Hematopoietic multipotent progenitor cell treated with erythropoietin and hydrocortisone succinate and interleukin-3 and kit ligand, for 15 days (in vitro differentiated cells): ENCODE measurements around the gene SELENOO.

Experiments
- DNase-seq: peaks from one replicate; pipeline ENCODE4 v3.0.0-alpha.2; 2015; ENCODE audit warnings: low spot score

The SELENOO gene

GRCh38 chr22:50171965-50172421, 28.8 kb upstream of the SELENOO start:
- DNase-seq = no peak

- no peak for DNase-seq
These were observed 27.4 kb upstream of the SELENOO start for GRCh38 chr22:50173311-50173982.

GRCh38 chr22:50173983-50174355, 26.8 kb upstream of the SELENOO start:
- DNase-seq = no peak

- DNase-seq = no peak
These were observed 26.2 kb upstream of the SELENOO start for GRCh38 chr22:50174382-50175190.

- DNase-seq = no peak
These were observed 25.7 kb upstream of the SELENOO start for GRCh38 chr22:50175191-50175461.

GRCh38 chr22:50175921-50176849, 24.6 kb upstream of the SELENOO start:
- DNase-seq = no peak

- no peak for DNase-seq
These were observed 23.8 kb upstream of the SELENOO start for GRCh38 chr22:50176850-50177536.

GRCh38 chr22:50177537-50178470, 23.0 kb upstream of the SELENOO start:
- DNase-seq = no peak

GRCh38 chr22:50178471-50178864, 22.3 kb upstream of the SELENOO start:
- no peak for DNase-seq

GRCh38 chr22:50178871-50179869, 21.6 kb upstream of the SELENOO start:
- DNase-seq = no peak

GRCh38 chr22:50179937-50180726, 20.7 kb upstream of the SELENOO start:
- no peak for DNase-seq

GRCh38 chr22:50180727-50181521, 19.9 kb upstream of the SELENOO start:
- no peak for DNase-seq

GRCh38 chr22:50182176-50183081, 18.4 kb upstream of the SELENOO start:
- no peak for DNase-seq

GRCh38 chr22:50183141-50183971, 17.5 kb upstream of the SELENOO start:
- no peak for DNase-seq

- no peak for DNase-seq
These were observed 16.6 kb upstream of the SELENOO start for GRCh38 chr22:50184004-50184901.
